GM12872 (cell line): Measurements from ENCODE around the gene CLDN18.

ENCODE experiments used
- CTCF ChIP-seq: IDR thresholded peaks from 3 replicates; pipeline ENCODE4 v1.5.1; 2011; ENCODE audit warnings: low read depth, mild to moderate bottlenecking, low read length, moderate library complexity; ENCODE audit not compliant: insufficient read depth

The CLDN18 gene

GRCh38 chr3:137988152-137988551 lies 21.8 kb upstream of the CLDN18 start:
- no peak for TF ChIP-seq CTCF

GRCh38 chr3:137988982-137989381 lies 21.0 kb upstream of the CLDN18 start:
- TF ChIP-seq CTCF: no peak

- no peak for TF ChIP-seq CTCF
Observed at GRCh38 chr3:137990427-137990826, 19.5 kb upstream of the CLDN18 start.

- no peak for TF ChIP-seq CTCF
Observed at GRCh38 chr3:137992592-137992991, 17.4 kb upstream of the CLDN18 start.

- TF ChIP-seq CTCF: no peak
Observed at GRCh38 chr3:137998121-137999042, 11.6 kb upstream of the CLDN18 start.

- TF ChIP-seq CTCF: no peak
Observed at GRCh38 chr3:138003069-138003468, 6.9 kb upstream of the CLDN18 start.

- TF ChIP-seq CTCF: no peak
Observed at GRCh38 chr3:138005627-138006026, 4.3 kb upstream of the CLDN18 start.
